ENCODE results near the gene TCN2. TPM values are rescaled to one million over a fixed set of nuclear protein-coding genes. Genes with fewer than 3 reads are reported as not detected.

The TCN2 gene
- total and polyA plus RNA-seq, 4 donors = 6.7 to 14.1 (median 13.0) TPM

DNA sequence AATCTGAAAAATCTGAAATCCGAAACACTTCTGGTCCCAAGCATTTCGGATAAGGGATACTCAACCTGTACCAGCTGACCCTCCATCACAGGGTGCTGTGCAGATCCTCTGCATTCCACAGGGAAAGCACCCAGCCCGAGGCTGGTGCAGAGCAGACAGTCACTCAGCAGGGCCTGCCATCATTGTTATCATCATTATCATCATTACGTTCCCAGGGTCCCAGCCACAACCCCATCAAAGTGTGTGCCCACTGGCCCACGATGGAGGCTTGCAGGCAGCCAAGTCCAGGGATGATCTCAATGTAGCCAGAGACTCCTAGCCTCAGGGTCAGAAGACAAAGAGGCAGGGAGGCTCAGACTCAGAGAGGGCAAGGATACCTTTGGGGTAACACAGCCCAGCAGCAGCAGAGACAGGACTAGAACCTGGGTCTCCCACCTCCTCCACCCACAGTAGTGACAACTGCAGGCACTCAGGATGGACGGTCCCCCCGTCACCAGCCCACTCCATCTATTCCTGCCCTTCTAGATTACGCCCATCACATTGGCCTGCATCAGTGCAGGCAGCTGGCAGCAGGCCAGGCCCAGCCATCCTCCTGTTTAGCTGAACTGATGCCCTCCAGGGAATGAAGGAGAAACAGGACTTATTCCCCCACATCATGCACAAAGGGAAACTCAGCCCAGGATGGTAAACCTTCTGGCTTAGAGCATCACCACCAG, 42.8 kb upstream of the TCN2 start:
- TF ChIP-seq FOXA1 (IDR thresholded peaks at IDR 0.05) (no peak), HNF4G (IDR thresholded peaks at IDR 0.05) (no peak), JUND (IDR thresholded peaks at IDR 0.05) (no peak), SP1 (IDR thresholded peaks at IDR 0.05) (no peak), EGR1 (IDR thresholded peaks at IDR 0.05; ENCODE audit: low read depth in 2 of 2) (no peak), NR2F2 (IDR thresholded peaks at IDR 0.05) (no peak), TAF1 (conservative IDR thresholded peaks at IDR 0.05) (no peak), YY1 (IDR thresholded peaks at IDR 0.05) (no peak), FOXA2 (IDR thresholded peaks at IDR 0.05) (no peak), GABPA (IDR thresholded peaks at IDR 0.05 in 1 of 2, conservative IDR thresholded peaks at IDR 0.05 in 1 of 2) (no peak)
- TF ChIP-seq, protein P1, sequence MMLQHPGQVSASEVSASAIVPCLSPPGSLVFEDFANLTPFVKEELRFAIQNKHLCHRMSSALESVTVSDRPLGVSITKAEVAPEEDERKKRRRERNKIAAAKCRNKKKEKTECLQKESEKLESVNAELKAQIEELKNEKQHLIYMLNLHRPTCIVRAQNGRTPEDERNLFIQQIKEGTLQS (IDR thresholded peaks at IDR 0.05) = no peak
- TF ChIP-seq, protein P2, sequence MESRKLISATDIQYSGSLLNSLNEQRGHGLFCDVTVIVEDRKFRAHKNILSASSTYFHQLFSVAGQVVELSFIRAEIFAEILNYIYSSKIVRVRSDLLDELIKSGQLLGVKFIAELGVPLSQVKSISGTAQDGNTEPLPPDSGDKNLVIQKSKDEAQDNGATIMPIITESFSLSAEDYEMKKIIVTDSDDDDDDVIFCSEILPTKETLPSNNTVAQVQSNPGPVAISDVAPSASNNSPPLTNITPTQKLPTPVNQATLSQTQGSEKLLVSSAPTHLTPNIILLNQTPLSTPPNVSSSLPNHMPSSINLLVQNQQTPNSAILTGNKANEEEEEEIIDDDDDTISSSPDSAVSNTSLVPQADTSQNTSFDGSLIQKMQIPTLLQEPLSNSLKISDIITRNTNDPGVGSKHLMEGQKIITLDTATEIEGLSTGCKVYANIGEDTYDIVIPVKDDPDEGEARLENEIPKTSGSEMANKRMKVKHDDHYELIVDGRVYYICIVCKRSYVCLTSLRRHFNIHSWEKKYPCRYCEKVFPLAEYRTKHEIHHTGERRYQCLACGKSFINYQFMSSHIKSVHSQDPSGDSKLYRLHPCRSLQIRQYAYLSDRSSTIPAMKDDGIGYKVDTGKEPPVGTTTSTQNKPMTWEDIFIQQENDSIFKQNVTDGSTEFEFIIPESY (IDR thresholded peaks at IDR 0.05) = no peak
- TF ChIP-seq, protein P3, sequence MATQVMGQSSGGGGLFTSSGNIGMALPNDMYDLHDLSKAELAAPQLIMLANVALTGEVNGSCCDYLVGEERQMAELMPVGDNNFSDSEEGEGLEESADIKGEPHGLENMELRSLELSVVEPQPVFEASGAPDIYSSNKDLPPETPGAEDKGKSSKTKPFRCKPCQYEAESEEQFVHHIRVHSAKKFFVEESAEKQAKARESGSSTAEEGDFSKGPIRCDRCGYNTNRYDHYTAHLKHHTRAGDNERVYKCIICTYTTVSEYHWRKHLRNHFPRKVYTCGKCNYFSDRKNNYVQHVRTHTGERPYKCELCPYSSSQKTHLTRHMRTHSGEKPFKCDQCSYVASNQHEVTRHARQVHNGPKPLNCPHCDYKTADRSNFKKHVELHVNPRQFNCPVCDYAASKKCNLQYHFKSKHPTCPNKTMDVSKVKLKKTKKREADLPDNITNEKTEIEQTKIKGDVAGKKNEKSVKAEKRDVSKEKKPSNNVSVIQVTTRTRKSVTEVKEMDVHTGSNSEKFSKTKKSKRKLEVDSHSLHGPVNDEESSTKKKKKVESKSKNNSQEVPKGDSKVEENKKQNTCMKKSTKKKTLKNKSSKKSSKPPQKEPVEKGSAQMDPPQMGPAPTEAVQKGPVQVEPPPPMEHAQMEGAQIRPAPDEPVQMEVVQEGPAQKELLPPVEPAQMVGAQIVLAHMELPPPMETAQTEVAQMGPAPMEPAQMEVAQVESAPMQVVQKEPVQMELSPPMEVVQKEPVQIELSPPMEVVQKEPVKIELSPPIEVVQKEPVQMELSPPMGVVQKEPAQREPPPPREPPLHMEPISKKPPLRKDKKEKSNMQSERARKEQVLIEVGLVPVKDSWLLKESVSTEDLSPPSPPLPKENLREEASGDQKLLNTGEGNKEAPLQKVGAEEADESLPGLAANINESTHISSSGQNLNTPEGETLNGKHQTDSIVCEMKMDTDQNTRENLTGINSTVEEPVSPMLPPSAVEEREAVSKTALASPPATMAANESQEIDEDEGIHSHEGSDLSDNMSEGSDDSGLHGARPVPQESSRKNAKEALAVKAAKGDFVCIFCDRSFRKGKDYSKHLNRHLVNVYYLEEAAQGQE (IDR thresholded peaks at IDR 0.05) = no peak
- Histone ChIP-seq H3K27ac (ENCODE audit: low read depth in 1 of 2, low read length in 2 of 2) (no peak overlapping the region), H3K36me3 (ENCODE audit: control insufficient read depth in 4 of 4, insufficient read depth in 3 of 4, low read depth in 1 of 4, low read length in 3 of 4) (no peaks in the 10 kb centered on the region), H3K4me1 (ENCODE audit: control insufficient read depth in 4 of 4, insufficient read depth in 4 of 4, low read length in 3 of 4) (no peaks in the 10 kb centered on the region), H3K9me3 (ENCODE audit: control insufficient read depth in 4 of 4, low read length in 3 of 4) (no peaks in the 10 kb centered on the region), H3K4me3 (ENCODE audit: low read depth in 1 of 3, low read length in 3 of 3) (no peak overlapping the region), H3K27me3 (ENCODE audit: control insufficient read depth in 4 of 4, insufficient read depth in 4 of 4, low read length in 3 of 4) (no peaks in the 10 kb centered on the region), H3K9ac (ENCODE audit: low read depth in 1 of 2, low read length in 2 of 2) (no peak overlapping the region)
- WGBS = 87% methylated on average over 8 of the region's 8 CpGs
- no peak for DNase-seq (ENCODE audit: low spot score)

- Histone ChIP-seq H3K27ac (ENCODE audit: low read depth in 1 of 2, low read length in 2 of 2) (no peak overlapping the region), H3K4me3 (ENCODE audit: low read depth in 1 of 3, low read length in 3 of 3) (no peak overlapping the region), H3K9me3 (ENCODE audit: control insufficient read depth in 4 of 4, low read length in 3 of 4) (no peaks in the 10 kb centered on the region), H3K27me3 (ENCODE audit: control insufficient read depth in 4 of 4, insufficient read depth in 4 of 4, low read length in 3 of 4) (no peaks in the 10 kb centered on the region), H3K4me1 (ENCODE audit: control insufficient read depth in 4 of 4, insufficient read depth in 4 of 4, low read length in 3 of 4) (no peaks in the 10 kb centered on the region), H3K9ac (ENCODE audit: low read depth in 1 of 2, low read length in 2 of 2) (no peak overlapping the region), H3K36me3 (ENCODE audit: control insufficient read depth in 4 of 4, insufficient read depth in 3 of 4, low read depth in 1 of 4, low read length in 3 of 4) (no peaks in the 10 kb centered on the region)
- no peak for TF ChIP-seq RAD21 (IDR thresholded peaks at IDR 0.05)
- TF ChIP-seq, protein P4, sequence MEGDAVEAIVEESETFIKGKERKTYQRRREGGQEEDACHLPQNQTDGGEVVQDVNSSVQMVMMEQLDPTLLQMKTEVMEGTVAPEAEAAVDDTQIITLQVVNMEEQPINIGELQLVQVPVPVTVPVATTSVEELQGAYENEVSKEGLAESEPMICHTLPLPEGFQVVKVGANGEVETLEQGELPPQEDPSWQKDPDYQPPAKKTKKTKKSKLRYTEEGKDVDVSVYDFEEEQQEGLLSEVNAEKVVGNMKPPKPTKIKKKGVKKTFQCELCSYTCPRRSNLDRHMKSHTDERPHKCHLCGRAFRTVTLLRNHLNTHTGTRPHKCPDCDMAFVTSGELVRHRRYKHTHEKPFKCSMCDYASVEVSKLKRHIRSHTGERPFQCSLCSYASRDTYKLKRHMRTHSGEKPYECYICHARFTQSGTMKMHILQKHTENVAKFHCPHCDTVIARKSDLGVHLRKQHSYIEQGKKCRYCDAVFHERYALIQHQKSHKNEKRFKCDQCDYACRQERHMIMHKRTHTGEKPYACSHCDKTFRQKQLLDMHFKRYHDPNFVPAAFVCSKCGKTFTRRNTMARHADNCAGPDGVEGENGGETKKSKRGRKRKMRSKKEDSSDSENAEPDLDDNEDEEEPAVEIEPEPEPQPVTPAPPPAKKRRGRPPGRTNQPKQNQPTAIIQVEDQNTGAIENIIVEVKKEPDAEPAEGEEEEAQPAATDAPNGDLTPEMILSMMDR (IDR thresholded peaks at IDR 0.05; ENCODE audit: low read depth, low read length, missing input control) = no peak
- TF ChIP-seq EGR1 (IDR thresholded peaks at IDR 0.05; ENCODE audit: low read depth in 2 of 2) = no peak
- TF ChIP-seq, protein P5, sequence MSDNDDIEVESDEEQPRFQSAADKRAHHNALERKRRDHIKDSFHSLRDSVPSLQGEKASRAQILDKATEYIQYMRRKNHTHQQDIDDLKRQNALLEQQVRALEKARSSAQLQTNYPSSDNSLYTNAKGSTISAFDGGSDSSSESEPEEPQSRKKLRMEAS (IDR thresholded peaks at IDR 0.05) = no peak
- TF ChIP-seq GABPA (IDR thresholded peaks at IDR 0.05 in 1 of 2, conservative IDR thresholded peaks at IDR 0.05 in 1 of 2) = no peak
- TF ChIP-seq, protein P2 (IDR thresholded peaks at IDR 0.05) = no peak
- no peak for TF ChIP-seq YY1 (IDR thresholded peaks at IDR 0.05)
- DNase-seq (ENCODE audit: low spot score) = no peak
- 75% methylated on average over 3 of the region's 3 CpGs for WGBS
These were observed 42.2 kb upstream of the TCN2 start for GRCh38 chr22:30564761-30565119.

Measured in liver (tissue), 9 donors.